ENCODE measurements around the gene PTPRK.

The PTPRK gene

GRCh38 chr6:128024969-128025368 lies 495.4 kb downstream of the PTPRK start:
- no peak overlapping the region for H2AFZ ChIP-seq (ENCODE audit: low read length)
- no peaks in the 10 kb centered on the region for H4K20me1 ChIP-seq (ENCODE audit: insufficient read depth, low read length)
- H3K79me2 ChIP-seq (ENCODE audit: insufficient read depth, low read length) = no peaks in the 10 kb centered on the region
- no peak overlapping the region for H3K9ac ChIP-seq (ENCODE audit: low read length)
- no peak overlapping the region for H3K4me2 ChIP-seq (ENCODE audit: low read length)
- H3K36me3 ChIP-seq (ENCODE audit: insufficient read depth, low read length) = no peaks in the 10 kb centered on the region
- no peak overlapping the region for H3K4me3 ChIP-seq (ENCODE audit: low read depth, low read length, poor library complexity, severe bottlenecking)
- no peaks in the 10 kb centered on the region for H3K27me3 ChIP-seq (ENCODE audit: insufficient read depth, low read length)
- H3K9me2 ChIP-seq (ENCODE audit: low read depth, low read length) = no peaks in the 10 kb centered on the region
- no peaks in the 10 kb centered on the region for H3K4me1 ChIP-seq (ENCODE audit: insufficient read depth, low read length, severe bottlenecking)
- no peaks in the 10 kb centered on the region for H3F3A ChIP-seq (ENCODE audit: insufficient read depth, low read length)
- no peaks in the 10 kb centered on the region for H3K9me3 ChIP-seq (ENCODE audit: low read length)
- no peak overlapping the region for H3K27ac ChIP-seq (ENCODE audit: low read depth, low read length, poor library complexity, severe bottlenecking)
- no peak for TF ChIP-seq CTCF (IDR thresholded peaks at IDR 0.05; ENCODE audit: low read length)
- TF ChIP-seq EZH2 (IDR thresholded peaks at IDR 0.05; ENCODE audit: borderline replicate concordance, low read length) = no peak

- no peaks in the 10 kb centered on the region for H3K9me2 ChIP-seq (ENCODE audit: low read depth, low read length)
These were observed 496.4 kb downstream of the PTPRK start for GRCh38 chr6:128024046-128024445.

GRCh38 chr6:128018821-128019220 lies 501.6 kb downstream of the PTPRK start:
- H3K9ac ChIP-seq (ENCODE audit: low read length) = no peak overlapping the region
- H3K36me3 ChIP-seq (ENCODE audit: insufficient read depth, low read length) = no peaks in the 10 kb centered on the region
- H3K27me3 ChIP-seq (ENCODE audit: insufficient read depth, low read length) = no peaks in the 10 kb centered on the region
- H3K4me2 ChIP-seq (ENCODE audit: low read length) = no peak overlapping the region
- H3K9me3 ChIP-seq (ENCODE audit: low read length) = no peaks in the 10 kb centered on the region
- no peak for TF ChIP-seq EZH2 (IDR thresholded peaks at IDR 0.05; ENCODE audit: borderline replicate concordance, low read length)
- TF ChIP-seq CTCF (IDR thresholded peaks at IDR 0.05; ENCODE audit: low read length) = no peak
- no peak overlapping the region for H3K27ac ChIP-seq (ENCODE audit: low read depth, low read length, poor library complexity, severe bottlenecking)
- no peaks in the 10 kb centered on the region for H3K79me2 ChIP-seq (ENCODE audit: insufficient read depth, low read length)
- no peaks in the 10 kb centered on the region for H4K20me1 ChIP-seq (ENCODE audit: insufficient read depth, low read length)
- no peak overlapping the region for H2AFZ ChIP-seq (ENCODE audit: low read length)
- H3K9me2 ChIP-seq (ENCODE audit: low read depth, low read length) = no peaks in the 10 kb centered on the region
- H3F3A ChIP-seq (ENCODE audit: insufficient read depth, low read length) = no peaks in the 10 kb centered on the region
- no peak overlapping the region for H3K4me3 ChIP-seq (ENCODE audit: low read depth, low read length, poor library complexity, severe bottlenecking)
- no peaks in the 10 kb centered on the region for H3K4me1 ChIP-seq (ENCODE audit: insufficient read depth, low read length, severe bottlenecking)

More at GRCh38 chr6:128024046-128024445, 496.4 kb downstream of the PTPRK start:
- Histone ChIP-seq H3K79me2 (ENCODE audit: insufficient read depth, low read length) (no peaks in the 10 kb centered on the region), H3F3A (ENCODE audit: insufficient read depth, low read length) (no peaks in the 10 kb centered on the region), H3K4me3 (ENCODE audit: low read depth, low read length, poor library complexity, severe bottlenecking) (no peak overlapping the region), H3K4me1 (ENCODE audit: insufficient read depth, low read length, severe bottlenecking) (no peaks in the 10 kb centered on the region), H3K9me3 (ENCODE audit: low read length) (no peaks in the 10 kb centered on the region), H3K27me3 (ENCODE audit: insufficient read depth, low read length) (no peaks in the 10 kb centered on the region), H2AFZ (ENCODE audit: low read length) (no peak overlapping the region), H3K27ac (ENCODE audit: low read depth, low read length, poor library complexity, severe bottlenecking) (no peak overlapping the region), H3K9ac (ENCODE audit: low read length) (no peak overlapping the region), H4K20me1 (ENCODE audit: insufficient read depth, low read length) (no peaks in the 10 kb centered on the region), H3K4me2 (ENCODE audit: low read length) (no peak overlapping the region), H3K36me3 (ENCODE audit: insufficient read depth, low read length) (no peaks in the 10 kb centered on the region)
- TF ChIP-seq EZH2 (IDR thresholded peaks at IDR 0.05; ENCODE audit: borderline replicate concordance, low read length) (no peak), CTCF (IDR thresholded peaks at IDR 0.05; ENCODE audit: low read length) (no peak)
